Activated CD8-positive, alpha-beta memory T cell treated with anti-CD3 and anti-CD28 coated beads for 24 hours (primary cell): ENCODE data around the gene HDAC10.

ENCODE experiments used
- DNase-seq: peaks from one replicate; pipeline ENCODE4 v3.0.0-alpha.2; 2020

Gene HDAC10

DNA sequence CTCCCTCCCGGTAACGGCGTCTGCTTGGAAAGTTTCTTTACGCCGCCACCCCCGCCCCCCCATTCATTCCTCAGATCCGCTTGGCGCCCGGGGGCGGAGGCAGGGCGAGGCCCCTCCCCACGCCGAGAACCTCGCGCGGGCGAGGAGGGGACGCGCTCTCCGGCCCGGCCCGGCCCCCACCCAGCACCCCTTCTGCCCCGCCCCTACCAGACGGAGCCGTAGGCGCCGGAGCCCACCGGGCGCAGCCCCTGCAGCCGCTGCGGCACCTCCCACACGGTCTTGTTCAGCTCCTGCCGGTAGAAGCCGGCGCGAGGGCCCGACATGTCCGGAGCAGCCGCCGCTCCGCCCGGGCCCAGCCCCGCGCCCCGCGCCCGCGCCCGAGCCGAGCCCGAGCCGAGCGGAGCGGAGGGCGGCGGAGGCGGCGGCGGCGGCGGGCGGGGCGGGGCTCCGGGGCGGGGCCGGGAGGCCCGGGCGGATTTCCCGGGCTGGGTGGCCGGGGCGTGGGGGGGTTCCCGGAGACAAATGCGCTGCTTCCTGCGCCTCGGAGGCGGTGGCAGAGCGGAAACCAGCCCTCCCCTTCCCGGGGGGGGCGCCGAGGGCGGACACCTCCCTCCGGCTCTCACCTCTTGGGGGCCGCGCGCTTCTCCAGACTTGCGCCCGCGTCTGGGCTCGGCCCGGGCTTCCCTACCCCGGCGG is 19.1 kb upstream of the HDAC10 start, which contains the start of gene MAPK11:
Gene MAPK11 (minus strand): TSS at position 411 of the 696 bp plus-strand sequence. CDS start 88 bp downstream, at position 323.
- peak; percentile 85 for DNase-seq

DNA sequence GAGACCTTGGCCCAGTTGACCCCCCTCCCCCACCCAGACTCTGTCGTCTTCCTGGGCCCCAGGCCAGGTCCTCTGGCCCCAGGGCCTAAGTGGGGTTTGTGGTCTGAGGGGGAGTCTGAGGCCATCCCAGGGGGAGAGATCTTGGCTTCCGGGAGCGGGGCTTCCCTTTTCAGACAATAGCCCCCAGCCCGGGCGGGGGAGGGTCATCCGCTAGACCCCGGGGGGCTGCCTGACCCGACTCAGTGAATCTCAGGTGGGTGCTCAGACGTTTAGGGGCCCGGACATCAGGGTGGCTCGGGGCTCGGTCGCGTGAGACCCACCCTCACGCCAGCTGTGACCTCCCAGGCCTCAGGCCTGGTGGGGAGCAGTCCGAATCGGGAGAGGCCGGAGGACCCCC is 18.5 kb upstream of the HDAC10 start:
- no peak for DNase-seq

DNA sequence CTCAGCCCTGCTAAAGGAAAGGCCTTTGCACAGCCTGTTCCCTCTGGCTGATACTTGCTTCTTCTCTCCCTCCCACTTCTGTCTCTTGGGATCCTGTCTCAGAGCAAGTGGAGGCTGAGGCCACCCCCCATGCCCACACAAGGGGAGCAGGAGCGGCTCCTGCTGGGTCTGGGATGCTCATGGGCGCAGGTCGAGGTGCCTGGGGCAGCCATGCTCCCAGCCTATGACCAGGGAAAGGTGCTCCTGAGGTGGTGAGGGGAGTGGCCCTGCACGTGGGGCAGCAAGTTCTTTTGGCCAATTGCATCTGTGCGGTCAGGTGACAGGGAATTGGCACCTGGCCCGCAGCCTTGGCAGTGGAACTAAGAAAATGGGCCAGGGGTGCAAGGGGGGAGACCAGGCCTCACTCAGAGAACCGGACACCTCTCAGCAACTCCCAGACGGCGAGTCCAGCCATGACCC is 17.6 kb upstream of the HDAC10 start:
- no peak for DNase-seq

DNA sequence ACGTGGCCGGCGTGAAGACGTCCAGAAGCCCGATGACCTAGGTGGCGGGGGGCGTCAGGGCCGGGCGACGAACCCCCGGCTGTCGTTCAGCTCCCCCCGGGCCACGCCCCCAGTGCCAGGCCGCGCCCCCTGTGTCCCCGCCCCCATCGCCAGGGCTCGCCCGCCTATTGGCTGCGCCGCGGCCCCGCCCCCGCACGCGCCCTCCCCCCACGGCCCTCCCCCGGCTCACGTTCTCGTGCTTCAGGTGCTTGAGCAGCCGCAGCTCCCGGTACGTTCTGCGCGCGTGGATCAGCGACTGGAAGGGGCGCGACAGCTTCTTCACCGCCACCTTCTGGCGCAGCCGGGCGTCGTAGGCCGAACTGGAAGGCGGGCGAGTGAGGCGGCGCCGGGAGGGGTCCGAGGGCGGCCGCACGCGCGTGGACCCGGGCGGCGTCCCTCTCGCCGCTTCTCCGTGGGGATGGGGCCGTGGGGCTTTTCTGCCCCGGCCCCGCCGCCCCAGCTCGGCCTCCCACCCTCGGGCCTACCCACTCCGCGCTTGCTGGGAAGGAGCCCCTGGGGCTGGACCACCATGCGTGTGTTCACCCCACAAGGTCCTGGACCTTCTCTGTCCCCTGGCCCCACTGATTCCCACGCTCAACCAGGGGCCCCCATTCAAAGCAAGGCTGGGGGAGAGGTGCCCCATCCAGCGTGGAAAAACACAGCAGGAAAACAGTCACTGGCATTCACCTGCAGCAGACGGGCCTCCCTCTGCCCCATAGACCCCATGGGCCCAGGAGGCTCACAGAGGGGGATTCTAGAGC is 16.7 kb upstream of the HDAC10 start:
- no peak for DNase-seq

DNA sequence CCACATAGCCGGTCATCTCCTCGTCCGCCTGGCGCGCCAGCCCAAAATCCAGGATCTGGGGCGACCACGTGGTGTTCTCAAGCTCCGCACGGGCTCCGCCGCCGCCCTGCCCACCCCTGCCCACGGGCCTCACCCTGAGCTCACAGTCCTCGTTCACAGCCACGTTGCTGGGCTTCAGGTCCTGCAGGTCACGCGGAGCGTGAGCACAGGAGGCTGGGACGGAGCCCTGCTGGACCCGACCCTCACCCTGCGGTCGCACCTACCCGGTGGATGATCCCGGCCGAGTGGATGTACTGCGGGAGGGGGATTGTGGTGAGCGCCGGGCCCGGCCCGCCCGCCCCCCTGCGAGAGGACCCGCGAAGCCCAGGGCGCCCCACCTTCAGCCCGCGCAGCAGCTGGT is 15.9 kb upstream of the HDAC10 start:
- DNase-seq, result no peak

DNA sequence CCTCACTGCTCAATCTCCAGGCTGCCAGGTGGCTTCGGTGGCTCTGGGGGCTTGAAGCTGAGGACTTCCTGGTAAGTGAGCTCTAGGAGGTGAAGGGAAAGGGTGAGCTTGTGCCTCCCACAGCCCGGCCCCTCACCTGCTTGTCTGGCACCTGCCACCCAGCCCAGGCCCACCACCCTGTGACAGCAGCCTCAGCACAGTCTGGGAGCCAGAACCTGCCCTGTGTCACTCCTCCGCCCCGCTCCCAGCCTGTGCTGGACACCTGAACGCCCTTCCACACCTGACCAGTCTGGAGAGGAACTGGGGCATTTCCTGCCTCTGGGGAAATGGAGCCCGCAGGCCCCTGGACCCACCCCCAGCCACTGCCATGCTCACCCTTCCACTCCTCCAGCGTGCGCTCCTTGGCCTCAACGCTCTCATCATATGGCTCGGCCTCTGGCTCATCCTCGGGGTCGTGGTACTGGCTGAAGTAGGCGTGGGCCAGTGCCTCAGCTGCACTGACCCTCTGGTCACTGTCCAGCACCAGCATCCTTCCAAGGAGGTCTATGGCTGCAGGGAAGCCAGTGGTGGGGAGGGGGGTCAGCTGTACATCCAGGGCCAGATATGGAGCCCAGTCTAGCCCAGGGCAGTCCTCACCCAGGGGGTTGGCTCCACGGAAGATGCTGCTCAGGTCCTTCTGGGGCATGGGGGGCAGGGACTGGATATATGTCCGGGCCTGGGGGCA is 14.0 kb upstream of the HDAC10 start:
- no peak for DNase-seq

DNA sequence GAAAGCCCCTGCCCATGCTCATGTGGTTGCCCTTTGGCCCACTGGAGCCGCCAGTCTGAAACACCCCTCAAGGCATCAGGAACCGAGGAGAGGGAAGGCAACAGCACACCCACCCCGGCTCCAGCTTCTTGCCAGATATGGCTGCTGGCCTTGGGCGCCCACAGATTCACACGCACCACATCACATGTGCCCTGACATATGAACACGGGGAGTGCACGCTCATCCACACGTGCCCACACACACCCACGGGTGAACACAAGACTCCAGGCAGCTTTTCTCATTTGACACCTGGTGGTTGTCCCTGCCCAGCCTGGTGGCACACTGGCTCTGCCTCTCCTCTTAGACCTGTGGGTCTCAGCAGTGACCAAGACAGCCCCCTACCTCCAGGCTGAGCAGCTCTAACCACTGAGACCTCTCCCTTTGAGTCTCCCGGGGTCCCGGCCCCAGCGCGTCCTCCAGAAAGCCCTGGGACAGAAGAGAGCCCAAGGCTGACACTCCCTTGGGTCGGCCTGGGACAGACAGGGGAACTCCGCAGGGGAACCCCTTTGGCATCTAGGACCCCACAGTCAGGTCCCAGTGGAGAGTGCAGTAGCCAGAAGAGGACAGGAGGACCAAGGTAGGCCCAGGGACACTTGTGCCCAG is 13.2 kb upstream of the HDAC10 start:
- DNase-seq, result no peak

DNA sequence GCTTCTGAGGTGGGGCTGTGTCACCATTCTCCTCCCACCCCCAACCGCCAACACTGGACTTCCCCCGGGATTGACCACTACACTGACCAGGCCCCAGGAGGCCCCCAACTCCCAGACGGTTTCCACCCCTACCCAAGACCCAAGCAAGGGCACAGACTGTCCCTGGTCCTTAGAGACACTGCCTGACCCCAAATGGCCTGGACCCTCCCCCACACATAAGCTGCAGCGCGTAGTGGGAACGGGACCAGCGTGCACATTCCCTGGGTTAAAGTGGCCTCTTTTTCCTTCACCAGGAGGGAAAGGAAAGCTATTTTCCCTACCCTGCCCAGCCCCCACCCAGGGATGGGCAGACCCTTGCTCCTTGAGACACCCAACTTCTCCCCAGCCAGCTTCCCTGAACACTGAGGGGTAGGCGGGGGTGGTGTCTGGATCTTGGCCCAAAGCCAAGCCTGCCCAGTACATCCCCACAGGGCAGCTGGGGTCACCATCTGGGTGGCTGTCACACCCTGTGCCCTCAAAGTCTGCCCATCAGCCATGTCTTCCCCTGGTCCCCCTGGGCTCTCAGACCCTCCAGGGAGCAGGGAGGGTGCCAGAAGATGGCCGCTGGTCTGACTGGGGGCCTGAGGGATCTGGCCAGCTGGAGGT is 12.0 kb upstream of the HDAC10 start:
- no peak for DNase-seq

DNA sequence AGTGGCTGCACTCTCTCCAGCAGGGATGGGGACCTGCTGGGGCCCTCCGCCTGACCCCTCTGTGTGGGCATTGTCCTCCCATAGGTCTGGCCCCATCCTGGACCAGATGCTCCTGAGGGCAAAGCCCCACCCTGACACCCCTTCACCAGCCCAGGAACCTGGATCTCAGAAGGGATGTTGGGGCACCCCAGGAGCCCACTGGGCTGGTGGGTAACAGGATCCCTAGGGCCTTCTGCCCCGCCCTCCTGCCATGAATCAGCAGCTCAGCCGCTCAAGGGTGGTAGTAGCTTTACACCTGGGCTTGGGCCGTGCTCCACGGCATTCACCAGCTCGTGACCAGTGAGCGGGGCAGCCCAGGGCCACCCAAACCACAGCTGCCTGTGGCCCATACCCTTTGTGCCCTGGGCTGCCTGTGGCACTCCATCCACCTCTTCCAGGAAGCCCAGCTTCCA is 11.4 kb upstream of the HDAC10 start:
- DNase-seq, result no peak

DNA sequence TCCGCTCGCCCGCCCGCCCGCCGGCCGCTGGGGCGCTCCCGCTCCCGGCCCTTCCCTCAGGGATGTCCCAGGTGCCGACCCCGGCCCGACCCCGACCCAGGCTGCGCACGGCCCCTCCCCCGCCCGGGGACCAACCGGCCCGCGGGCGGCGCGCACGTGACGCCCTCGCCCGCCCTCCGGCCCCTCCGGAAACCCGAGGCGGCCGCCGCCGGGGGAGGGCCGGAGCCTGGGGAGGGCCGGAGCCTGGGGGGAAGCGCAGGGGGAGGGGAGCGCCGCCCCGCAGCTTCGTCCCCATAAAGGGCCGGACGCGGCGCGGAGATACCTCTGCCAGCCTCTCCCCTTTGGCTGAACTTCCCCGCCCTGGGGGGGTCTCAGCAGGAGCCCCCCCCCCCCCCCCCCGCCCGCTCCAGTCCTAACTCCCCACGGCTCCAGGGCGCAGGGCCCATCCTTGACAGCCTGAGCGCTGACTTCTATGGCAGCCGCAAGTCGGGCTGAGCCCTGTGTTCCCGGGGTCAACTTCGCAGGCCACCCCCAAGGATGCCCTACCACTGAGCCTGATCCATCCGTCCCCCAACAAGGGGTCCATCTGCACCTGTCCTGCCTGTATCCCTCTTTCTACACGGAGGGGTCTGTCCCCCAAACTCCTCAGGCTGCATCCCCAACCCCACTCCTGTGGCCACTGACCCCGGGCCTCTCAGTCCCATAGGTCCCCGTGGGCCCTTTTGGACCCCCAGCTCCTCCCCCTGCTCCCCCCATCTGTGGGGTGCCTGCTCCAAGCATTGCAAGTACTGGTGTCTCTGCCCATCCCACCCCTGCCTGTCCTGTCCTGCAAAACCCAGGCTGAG is 10.8 kb upstream of the HDAC10 start, which contains the start of gene MAPK12:
Gene MAPK12 (minus strand): TSS at position 69 of the 845 bp plus-strand sequence. CDS start 174 bp downstream, outside the sequence.
- no peak for DNase-seq

DNA sequence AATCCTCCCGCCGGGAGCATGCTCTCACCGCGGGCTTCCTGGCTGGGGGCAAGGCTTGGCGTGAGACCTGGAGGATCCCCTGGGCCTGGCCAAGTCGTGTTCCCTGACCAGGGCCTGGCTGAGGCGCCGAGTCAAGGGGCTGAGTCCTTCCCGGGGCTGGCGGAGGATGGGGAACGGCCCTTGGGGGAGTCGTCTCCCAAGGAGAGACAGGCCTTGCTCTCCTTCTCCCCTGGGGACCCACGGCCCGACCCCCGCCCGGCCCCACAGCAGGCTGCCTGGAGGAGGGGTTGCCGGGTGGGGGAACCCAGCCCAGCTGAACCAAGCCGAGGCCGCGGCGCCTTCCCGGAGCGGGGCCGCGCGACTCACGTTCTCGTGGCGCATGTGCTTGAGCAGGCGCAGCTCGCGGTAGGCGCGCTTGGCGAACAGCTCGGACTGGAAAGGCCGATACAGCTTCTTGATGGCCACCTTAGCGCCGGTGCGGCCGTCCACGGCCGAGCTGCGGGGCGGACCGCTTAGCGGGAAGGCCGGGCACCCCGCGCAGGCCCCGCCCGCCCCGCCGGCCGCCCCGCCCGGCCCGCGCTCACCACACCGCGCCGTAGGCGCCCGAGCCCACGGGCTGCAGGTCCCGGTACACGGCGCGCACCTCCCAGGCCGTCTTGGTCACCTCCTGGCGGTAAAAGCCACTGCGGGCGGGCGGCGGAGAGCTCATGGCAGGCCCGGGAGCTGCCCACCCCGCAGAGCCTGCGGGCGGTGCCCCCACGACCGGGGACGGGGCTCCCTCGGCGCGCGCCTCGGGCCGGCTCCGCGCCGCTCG is 9.9 kb upstream of the HDAC10 start:
- peak; percentile 75 for DNase-seq

DNA sequence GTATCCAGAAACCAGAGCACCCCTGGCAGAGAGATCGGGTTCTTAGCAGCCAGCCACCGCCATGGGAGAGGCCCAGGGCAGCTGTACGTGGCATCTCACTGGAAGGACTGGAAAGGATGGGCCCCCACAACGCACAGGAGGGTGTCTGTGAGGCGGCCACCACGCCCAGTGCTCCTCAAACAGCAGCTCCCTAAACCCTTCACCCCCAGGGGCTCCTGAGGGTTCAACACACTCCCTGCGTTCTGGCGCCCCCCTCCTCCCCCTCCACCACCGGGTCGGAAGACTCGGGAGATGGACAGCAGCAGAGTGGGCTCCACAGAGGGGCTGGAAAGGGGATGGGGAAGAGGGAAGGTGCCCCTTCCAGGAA is 9.4 kb upstream of the HDAC10 start:
- DNase-seq, result no peak

DNA sequence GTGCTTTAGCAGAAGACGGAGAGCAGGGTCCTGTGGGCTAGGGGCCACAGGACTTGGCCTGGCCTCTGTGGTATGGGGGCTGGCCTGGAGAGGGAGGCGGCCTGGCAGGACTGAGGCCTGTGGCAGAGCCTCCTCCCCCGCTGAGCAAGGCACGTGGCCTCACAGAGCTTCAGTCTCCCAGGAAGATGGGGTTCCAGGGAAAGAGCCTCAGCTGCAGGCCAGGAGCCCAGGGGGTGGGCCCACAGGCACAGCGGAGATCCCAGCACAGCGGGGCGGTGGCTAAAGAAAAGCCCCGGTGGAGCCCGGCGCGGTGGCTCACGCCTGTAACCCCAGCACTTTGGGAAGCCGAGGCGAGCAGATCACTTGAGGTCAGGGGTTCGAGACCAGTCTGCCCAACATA is 8.2 kb upstream of the HDAC10 start:
- DNase-seq, result no peak

DNA sequence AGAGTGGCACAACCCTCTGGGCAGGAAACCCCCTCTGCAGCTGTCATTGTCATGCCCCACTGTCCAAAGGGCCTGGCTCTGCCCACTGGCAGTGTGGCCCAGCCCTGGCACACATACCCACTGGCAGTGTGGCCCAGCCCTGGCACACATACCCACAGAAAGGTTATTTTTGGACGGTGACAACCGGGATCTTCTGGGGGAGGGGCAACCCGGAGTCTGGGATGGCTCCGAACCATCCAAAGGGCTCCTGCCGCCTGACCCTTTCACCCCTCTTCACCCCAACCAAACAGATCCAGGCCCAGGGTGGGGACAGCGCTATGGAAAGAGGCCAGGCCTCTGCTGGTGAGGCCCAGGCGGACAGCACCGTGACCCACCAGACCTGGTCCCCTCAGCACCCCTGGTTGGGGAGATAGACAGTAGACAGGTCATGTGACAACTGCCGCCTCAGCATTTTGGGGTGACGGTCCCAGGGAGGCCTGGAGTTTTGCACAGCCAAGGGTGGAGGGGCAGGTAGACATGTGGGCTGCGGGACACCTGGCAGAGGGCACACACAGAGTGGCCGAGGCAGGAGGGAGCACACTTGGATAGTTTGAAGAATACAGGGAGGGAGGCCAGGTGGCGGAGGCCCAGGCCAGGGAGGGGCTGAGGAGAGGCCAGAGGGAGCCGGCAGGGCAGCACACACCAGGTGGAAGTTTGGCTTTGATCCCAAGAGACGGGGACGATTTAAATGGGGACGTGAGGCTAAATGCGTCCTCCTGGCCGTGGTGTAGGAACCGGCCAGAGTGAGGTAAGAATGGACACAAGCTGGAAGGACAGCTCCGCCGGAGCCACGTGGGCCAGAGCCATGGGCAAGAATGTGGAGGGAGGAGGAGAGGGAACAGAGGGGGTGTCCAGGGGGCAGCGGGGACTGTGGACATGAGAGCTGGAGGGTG is 7.6 kb upstream of the HDAC10 start:
- DNase-seq, result no peak

DNA sequence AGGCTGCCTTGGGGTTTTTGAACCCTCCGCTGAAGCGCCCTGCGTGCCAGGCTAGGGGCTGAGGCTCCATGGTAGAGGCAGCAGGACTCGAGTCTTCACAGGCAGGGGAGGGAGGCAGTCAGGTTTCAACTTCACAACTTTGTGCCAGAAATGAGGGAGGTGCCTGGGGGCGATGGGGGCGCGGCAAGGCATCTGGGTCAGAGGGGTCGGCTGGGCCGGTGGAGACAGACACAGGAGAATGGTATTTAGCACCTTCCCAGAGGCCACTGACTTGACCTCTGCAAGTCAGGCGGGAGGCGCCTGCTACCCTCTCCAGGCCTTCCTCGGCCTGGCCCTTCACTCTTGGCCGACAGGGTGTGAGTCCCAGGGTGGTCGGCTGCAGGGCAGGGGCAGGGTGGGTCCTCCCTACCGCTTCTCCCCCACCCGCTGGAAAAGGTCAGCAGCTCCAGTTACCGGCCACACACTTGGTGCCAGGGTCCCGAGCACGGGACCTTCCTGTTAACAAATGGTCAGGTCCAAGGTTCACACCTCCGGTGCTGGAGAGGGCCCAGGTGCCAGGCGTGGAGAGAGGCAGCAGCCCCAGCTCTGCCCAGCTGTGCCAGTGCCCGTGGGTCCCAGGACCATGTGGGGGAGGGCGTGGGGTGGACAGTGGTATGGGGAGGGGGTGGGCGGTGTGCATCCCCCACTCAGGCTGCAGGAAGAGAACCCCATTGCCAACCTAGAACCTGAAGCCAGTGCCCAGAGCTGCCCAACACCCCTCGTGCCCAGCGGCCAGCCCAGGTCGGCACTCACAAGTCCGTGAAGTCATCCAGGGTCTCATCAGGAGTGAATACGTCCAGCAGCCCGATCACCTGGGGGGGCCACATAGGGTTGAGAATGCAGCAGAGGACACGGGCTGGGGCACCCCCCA is 6.6 kb upstream of the HDAC10 start:
- DNase-seq, result no peak

DNA sequence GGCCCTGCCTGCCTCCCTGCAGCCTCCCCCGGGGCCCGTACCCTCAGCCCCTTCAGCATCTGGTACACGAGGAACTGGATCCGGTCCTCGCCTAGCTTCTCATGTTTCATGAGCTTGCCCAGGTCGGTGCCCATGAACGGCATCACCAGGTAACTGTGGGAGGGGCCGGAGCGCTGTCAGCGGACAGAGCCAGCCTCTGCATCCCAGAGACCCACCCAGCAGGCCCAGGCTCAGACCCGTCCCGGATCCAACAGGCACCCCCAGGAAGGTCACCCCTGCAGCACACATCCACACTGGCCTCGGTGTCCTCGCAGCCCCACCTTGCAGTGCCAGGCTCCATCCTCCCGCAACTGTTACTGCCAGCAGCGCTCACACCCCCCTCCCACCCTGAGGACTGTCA is 6.0 kb upstream of the HDAC10 start:
- DNase-seq, result no peak

DNA sequence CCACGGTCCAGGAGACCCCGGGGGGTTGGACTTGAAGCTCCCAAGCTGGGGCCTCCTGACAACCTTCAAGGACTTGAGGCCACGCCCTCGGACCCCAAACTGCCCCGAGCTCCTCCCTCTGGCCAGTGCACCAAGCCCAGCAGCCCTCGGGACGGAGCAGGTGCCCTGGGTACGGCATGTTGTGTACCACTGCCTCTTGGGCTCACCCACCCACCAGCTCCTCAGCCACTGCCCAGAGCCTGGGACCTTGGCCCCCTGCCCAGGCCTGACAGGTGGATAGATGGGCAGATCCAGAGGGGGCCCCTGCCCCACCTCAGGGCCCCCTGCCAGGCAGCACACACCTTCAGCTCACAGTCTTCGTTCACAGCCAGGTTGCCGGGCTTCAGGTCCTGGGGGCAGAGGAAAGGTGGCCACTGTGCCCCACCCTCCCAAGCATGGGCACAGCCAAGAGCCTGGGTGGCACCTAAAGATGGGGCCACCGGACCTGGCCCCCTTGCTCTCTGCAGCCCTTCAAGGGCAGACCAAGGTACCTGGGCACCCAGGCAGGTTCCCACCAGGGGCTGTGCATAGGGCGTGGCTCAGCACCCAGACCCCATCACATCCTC is 5.3 kb upstream of the HDAC10 start:
- DNase-seq, result no peak

DNA sequence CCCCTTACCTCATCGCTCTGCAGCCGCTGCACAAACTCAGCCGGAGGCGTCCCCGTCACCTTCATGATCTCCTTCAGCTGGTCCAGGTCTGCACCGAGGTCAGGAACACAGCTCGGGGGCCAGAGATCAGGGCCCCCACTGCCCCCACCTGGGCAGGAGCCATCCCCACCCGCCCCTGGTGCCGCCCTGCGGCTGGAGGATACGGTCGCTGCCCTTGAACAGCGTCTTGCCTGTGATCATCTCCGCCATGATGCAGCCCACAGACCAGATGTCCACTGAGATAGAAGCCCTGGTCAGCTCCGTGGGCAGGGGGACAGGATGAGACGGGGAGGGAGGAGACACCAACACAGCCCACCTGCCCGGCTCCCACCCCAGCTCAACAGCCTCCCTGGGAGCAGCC is 4.5 kb upstream of the HDAC10 start:
- DNase-seq, result no peak
